NK-92 treated with Interleukin-12 subunit alpha and Interleukin-12 subunit beta, amount 100 ng/mL, for 24 hours (cell line): ENCODE data around the gene DOCK3.

ENCODE experiments used
- DNase-seq: peaks from one replicate; lab custom pipeline; 2025; lab: John Stamatoyannopoulos, UW

The DOCK3 gene

GRCh38 chr3:50674349-50675178, at the start of gene DOCK3:
Gene DOCK3 (plus strand): TSS chr3:50674927. CDS start chr3:50675264, 337 bp downstream.
- DNase-seq, result no peak

- DNase-seq, result no peak
Observed at GRCh38 chr3:50625231-50626182, 49.2 kb upstream of the DOCK3 start.

- no peak for DNase-seq
Observed at GRCh38 chr3:50626401-50626800, 48.3 kb upstream of the DOCK3 start.

GRCh38 chr3:50627407-50628051, 47.2 kb upstream of the DOCK3 start:
- no peak for DNase-seq

- DNase-seq, result no peak
Observed at GRCh38 chr3:50628601-50629000, 46.1 kb upstream of the DOCK3 start.

GRCh38 chr3:50630394-50630793, 44.3 kb upstream of the DOCK3 start:
- no peak for DNase-seq

- no peak for DNase-seq
Observed at GRCh38 chr3:50630877-50631276, 43.9 kb upstream of the DOCK3 start.

GRCh38 chr3:50632450-50632849, 42.3 kb upstream of the DOCK3 start:
- no peak for DNase-seq

- no peak for DNase-seq
Observed at GRCh38 chr3:50633230-50633790, 41.4 kb upstream of the DOCK3 start.

GRCh38 chr3:50635066-50635465, 39.7 kb upstream of the DOCK3 start:
- no peak for DNase-seq

- no peak for DNase-seq
Observed at GRCh38 chr3:50637011-50637410, 37.7 kb upstream of the DOCK3 start.

- DNase-seq, result no peak
Observed at GRCh38 chr3:50637945-50638344, 36.8 kb upstream of the DOCK3 start.

GRCh38 chr3:50639055-50639494, 35.7 kb upstream of the DOCK3 start:
- no peak for DNase-seq

- no peak for DNase-seq
Observed at GRCh38 chr3:50642382-50642781, 32.3 kb upstream of the DOCK3 start.

- no peak for DNase-seq
Observed at GRCh38 chr3:50644561-50644960, 30.2 kb upstream of the DOCK3 start.

- DNase-seq, result no peak
Observed at GRCh38 chr3:50645378-50645777, 29.3 kb upstream of the DOCK3 start.

GRCh38 chr3:50648313-50648712, 26.4 kb upstream of the DOCK3 start:
- no peak for DNase-seq

- DNase-seq, result no peak
Observed at GRCh38 chr3:50648944-50649343, 25.8 kb upstream of the DOCK3 start.

GRCh38 chr3:50649451-50649931, 25.2 kb upstream of the DOCK3 start:
- DNase-seq, result no peak

- no peak for DNase-seq
Observed at GRCh38 chr3:50650018-50650417, 24.7 kb upstream of the DOCK3 start.

GRCh38 chr3:50651445-50651844, 23.3 kb upstream of the DOCK3 start:
- no peak for DNase-seq
